Keratinocyte (primary cell): ENCODE results near the gene NCKAP5. TPM values are rescaled to one million over a fixed set of nuclear protein-coding genes. Genes with fewer than 3 reads are reported as not detected.

Experiments
- DNase-seq: peaks from one replicate; pipeline ENCODE4 v3.0.0-alpha.2; 2011; ENCODE audit warnings: low read depth, missing footprints, low spot score
- FAIRE-seq: peaks from 2 replicates; lab custom pipeline; 2011; peaks lifted over from hg19 to GRCh38; lab: Jason Lieb, UNC
- H2AFZ ChIP-seq: 2 replicates; pipeline ENCODE4 v1.6.0; 2012; ENCODE audit warnings: low read length, control low read depth, inconsistent platforms; ENCODE audit not compliant: control insufficient read depth
- H3K27ac ChIP-seq: 2 replicates; pipeline ENCODE4 v1.5.1; 2011; ENCODE audit warnings: low read length; ENCODE audit not compliant: control insufficient read depth, insufficient read depth
- H3K27me3 ChIP-seq: 3 replicates; pipeline ENCODE4 v1.6.0; 2011; ENCODE audit warnings: low read length; ENCODE audit not compliant: control insufficient read depth, insufficient read depth; ENCODE audit errors: extremely low read depth
- H3K36me3 ChIP-seq, 2 experiments: 2 replicates in 1 of 2; 3 replicates in 1 of 2; pipeline ENCODE4 v1.5.1; 2011; ENCODE audit warnings: low read length in 2 of 2, mild to moderate bottlenecking in 1 of 2; ENCODE audit not compliant: control insufficient read depth in 2 of 2, insufficient read depth in 2 of 2; ENCODE audit errors: extremely low read depth in 1 of 2
- H3K4me1 ChIP-seq: 3 replicates; pipeline ENCODE4 v1.5.1; 2011; ENCODE audit warnings: low read length; ENCODE audit not compliant: control insufficient read depth, insufficient read depth; ENCODE audit errors: extremely low read depth
- H3K4me2 ChIP-seq: 3 replicates; pipeline ENCODE4 v1.6.0; 2011; ENCODE audit warnings: low read depth, low read length; ENCODE audit not compliant: control insufficient read depth, insufficient read depth; ENCODE audit errors: extremely low read depth
- H3K4me3 ChIP-seq, 3 experiments: fragments of 200-600 bp in 1 of 3; sonication (generic) in 1 of 3; 2 replicates in 2 of 3; 3 replicates in 1 of 3; pipeline ENCODE4 v1.5.1; 2011 to 2016; ENCODE audit warnings: low read length in 3 of 3, mild to moderate bottlenecking in 3 of 3, control low read depth in 2 of 3, inconsistent platforms in 1 of 3, low read depth in 1 of 3, mixed read lengths in 1 of 3, mixed run types in 1 of 3, moderate library complexity in 1 of 3; ENCODE audit not compliant: control insufficient read depth in 2 of 3, insufficient read depth in 2 of 3; ENCODE audit errors: extremely low read depth in 1 of 3
- H3K79me2 ChIP-seq: 2 replicates; pipeline ENCODE4 v1.6.0; 2012; ENCODE audit warnings: low read length; ENCODE audit not compliant: control insufficient read depth, insufficient read depth
- H3K9ac ChIP-seq: 3 replicates; pipeline ENCODE4 v1.6.0; 2011; ENCODE audit warnings: low read length; ENCODE audit not compliant: control insufficient read depth, insufficient read depth; ENCODE audit errors: extremely low read depth
- H3K9me1 ChIP-seq: 3 replicates; pipeline ENCODE4 v1.6.0; 2011; ENCODE audit warnings: low read length; ENCODE audit not compliant: control insufficient read depth, insufficient read depth; ENCODE audit errors: extremely low read depth
- H3K9me3 ChIP-seq: 2 replicates; pipeline ENCODE4 v1.5.1; 2012; ENCODE audit warnings: low read depth, low read length; ENCODE audit not compliant: control insufficient read depth
- H4K20me1 ChIP-seq: 3 replicates; pipeline ENCODE4 v1.6.0; 2011; ENCODE audit warnings: low read length; ENCODE audit not compliant: control insufficient read depth, insufficient read depth; ENCODE audit errors: extremely low read depth
- EZH2 ChIP-seq: IDR thresholded peaks from one replicate; pipeline ENCODE4 v1.6.1; 2012; ENCODE audit warnings: inconsistent platforms, mild to moderate bottlenecking, low read length, moderate library complexity
- dilution Hi-C: fragments of 300-500 bp; cut with MboI; formaldehyde crosslinking; loops from one replicate; pipeline ENCODE4 v1.7.0; 2020; ENCODE audit warnings: low sequenced_read_pairs; ENCODE audit not compliant: extremely low pct_ligation_motif_present
- polyA plus RNA-seq, 5 experiments: library from polyadenylated mRNA; depleted of rRNA in 3 of 5; stranded (reverse) in 3 of 5; stranded (forward) in 1 of 5; unstranded in 1 of 5; fragments of >200 nt; gene quantifications; 1 replicate in 1 of 5; 2 replicates in 3 of 5; 3 replicates in 1 of 5; pipeline versions ENCODE4 v1.2.1 to v1.2.3, GENCODE V29; 2011 to 2012; ENCODE audit warnings: missing spikeins in 2 of 5, low read depth in 1 of 5, low replicate concordance in 1 of 5
- TF ChIP-seq, protein P1 (sequence below), 3 experiments: IDR thresholded peaks in 1 of 3; conservative IDR thresholded peaks in 1 of 3; optimal IDR thresholded peaks in 1 of 3; 2 replicates in 2 of 3; 3 replicates in 1 of 3; pipeline versions ENCODE3 to v1.5.1; 2011; ENCODE audit warnings: low read length in 3 of 3, mild to moderate bottlenecking in 3 of 3, moderate library complexity in 2 of 3, control low read depth in 1 of 3, inconsistent platforms in 1 of 3; ENCODE audit not compliant: insufficient read depth in 2 of 3; ENCODE audit errors: extremely low read depth in 1 of 3

Gene NCKAP5
- polyA plus RNA-seq, 1 donor (not counting 4 experiments of a cell fraction or from before 2014, with no cell fraction given): 3.6 TPM

DNA sequence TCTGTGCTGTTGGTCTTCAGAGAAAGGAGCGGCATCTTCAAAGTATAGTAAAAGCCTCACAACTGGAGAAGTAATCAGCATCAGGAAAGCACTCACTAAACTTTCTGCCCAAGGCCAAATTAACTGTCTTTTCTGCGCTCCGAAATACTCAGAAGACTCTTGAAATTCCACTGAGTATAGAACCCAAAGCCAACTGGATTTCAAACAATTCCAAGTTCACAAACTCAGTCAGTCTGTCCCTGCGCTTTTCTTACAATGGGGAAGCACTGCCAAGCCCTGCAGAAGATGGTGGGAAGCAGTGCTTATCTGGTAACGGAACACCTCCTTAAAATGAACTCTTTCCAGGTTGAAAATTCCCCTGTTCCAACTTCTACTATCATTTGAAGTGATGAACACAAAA, 193.5 kb downstream of the NCKAP5 start:
- dilution Hi-C loops: no loop called here
- FAIRE-seq (no peak), DNase-seq (no peak)
- no peak overlapping the region for H2AFZ ChIP-seq
- peaks cover 33% of the 10 kb centered on the region for H3K4me1 ChIP-seq
- H3K4me3 ChIP-seq: no peak overlapping the region
- TF ChIP-seq EZH2: no peak
- TF ChIP-seq, protein P1, sequence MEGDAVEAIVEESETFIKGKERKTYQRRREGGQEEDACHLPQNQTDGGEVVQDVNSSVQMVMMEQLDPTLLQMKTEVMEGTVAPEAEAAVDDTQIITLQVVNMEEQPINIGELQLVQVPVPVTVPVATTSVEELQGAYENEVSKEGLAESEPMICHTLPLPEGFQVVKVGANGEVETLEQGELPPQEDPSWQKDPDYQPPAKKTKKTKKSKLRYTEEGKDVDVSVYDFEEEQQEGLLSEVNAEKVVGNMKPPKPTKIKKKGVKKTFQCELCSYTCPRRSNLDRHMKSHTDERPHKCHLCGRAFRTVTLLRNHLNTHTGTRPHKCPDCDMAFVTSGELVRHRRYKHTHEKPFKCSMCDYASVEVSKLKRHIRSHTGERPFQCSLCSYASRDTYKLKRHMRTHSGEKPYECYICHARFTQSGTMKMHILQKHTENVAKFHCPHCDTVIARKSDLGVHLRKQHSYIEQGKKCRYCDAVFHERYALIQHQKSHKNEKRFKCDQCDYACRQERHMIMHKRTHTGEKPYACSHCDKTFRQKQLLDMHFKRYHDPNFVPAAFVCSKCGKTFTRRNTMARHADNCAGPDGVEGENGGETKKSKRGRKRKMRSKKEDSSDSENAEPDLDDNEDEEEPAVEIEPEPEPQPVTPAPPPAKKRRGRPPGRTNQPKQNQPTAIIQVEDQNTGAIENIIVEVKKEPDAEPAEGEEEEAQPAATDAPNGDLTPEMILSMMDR (optimal IDR thresholded peaks at IDR 0.05 in 1 of 3, IDR thresholded peaks at IDR 0.05 in 1 of 3, conservative IDR thresholded peaks at IDR 0.05 in 1 of 3; ENCODE audit: extremely low read depth in 1 of 3, insufficient read depth in 2 of 3, low read length in 3 of 3): no peak
- no peak overlapping the region for H3K9ac ChIP-seq
- no peaks in the 10 kb centered on the region for H3K36me3 ChIP-seq
- H4K20me1 ChIP-seq: no peaks in the 10 kb centered on the region
- H3K9me1 ChIP-seq: no peaks in the 10 kb centered on the region
- no peaks in the 10 kb centered on the region for H3K27me3 ChIP-seq
- H3K9me3 ChIP-seq: no peaks in the 10 kb centered on the region
- H3K27ac ChIP-seq: no peak overlapping the region
- H3K4me2 ChIP-seq: no peak overlapping the region
- H3K79me2 ChIP-seq: no peaks in the 10 kb centered on the region

DNA sequence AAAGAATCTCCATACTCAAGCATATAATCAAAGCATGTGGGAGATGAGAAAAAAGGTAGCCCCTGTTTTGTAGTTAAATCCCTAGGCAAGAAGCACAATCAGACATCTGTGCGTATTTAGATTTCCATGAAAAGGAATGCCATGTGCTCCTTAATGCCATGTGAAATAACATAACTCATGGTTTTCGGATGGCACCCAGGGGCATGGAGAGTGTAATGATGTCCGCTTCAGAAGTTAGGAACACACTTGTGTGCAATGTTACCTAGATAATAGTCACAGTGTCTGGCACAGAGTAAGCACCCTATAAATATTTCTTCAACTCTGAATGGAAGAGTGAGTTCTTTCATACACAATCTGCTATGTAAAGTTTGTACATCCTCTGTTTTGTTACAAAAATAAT, 197.0 kb downstream of the NCKAP5 start:
- no peak for FAIRE-seq
- Histone ChIP-seq H3K4me2 (no peak overlapping the region), H3K27me3 (no peaks in the 10 kb centered on the region), H3K9ac (no peak overlapping the region), H3K9me3 (no peaks in the 10 kb centered on the region), H3K79me2 (no peaks in the 10 kb centered on the region), H2AFZ (no peak overlapping the region), H4K20me1 (no peaks in the 10 kb centered on the region), H3K4me1 (peaks cover under 1% of the 10 kb centered on the region), H3K4me3 (no peak overlapping the region), H3K27ac (no peak overlapping the region), H3K9me1 (no peaks in the 10 kb centered on the region), H3K36me3 (no peaks in the 10 kb centered on the region)
- TF ChIP-seq, protein P1 (optimal IDR thresholded peaks at IDR 0.05 in 1 of 3, IDR thresholded peaks at IDR 0.05 in 1 of 3, conservative IDR thresholded peaks at IDR 0.05 in 1 of 3; ENCODE audit: extremely low read depth in 1 of 3, insufficient read depth in 2 of 3, low read length in 3 of 3): no peak
- TF ChIP-seq EZH2: no peak
- dilution Hi-C loops: no loop called here
- DNase-seq: no peak
